ENCODE data around the gene FBXL19. TPM values are rescaled to one million over a fixed set of nuclear protein-coding genes. Genes with fewer than 3 reads are reported as not detected.
"Not testable (repeated sequence)": the region's sequence is repeated elsewhere in the genome, so short reads cannot be mapped to it uniquely, and the experiment has no call there.

FBXL19 gene
- total RNA-seq, 4 donors from 2014 or later: 4.7 to 9.1 (median 6.9) TPM

GRCh38 chr16:30889721-30890120 is 33.7 kb upstream of the FBXL19 start:
- ATAC-seq (ENCODE audit: low FRiP score) (no peak), DNase-seq (ENCODE audit: low spot score) (no peak)
- TF ChIP-seq CTCF (IDR thresholded peaks at IDR 0.05): no peak

GRCh38 chr16:30891043-30891823 is 32.1 kb upstream of the FBXL19 start:
- ATAC-seq (ENCODE audit: low FRiP score); DNase-seq (ENCODE audit: low spot score): not testable (repeated sequence)

- TF ChIP-seq CTCF (IDR thresholded peaks at IDR 0.05): no peak
- ATAC-seq (ENCODE audit: low FRiP score): no peak
- DNase-seq (ENCODE audit: low spot score): no peak
Observed at GRCh38 chr16:30892670-30893416, 30.5 kb upstream of the FBXL19 start.

- TF ChIP-seq CTCF (IDR thresholded peaks at IDR 0.05): no peak
- no peak for DNase-seq (ENCODE audit: low spot score)
- ATAC-seq (ENCODE audit: low FRiP score): no peak
Observed at GRCh38 chr16:30893417-30893743, 30.0 kb upstream of the FBXL19 start.

GRCh38 chr16:30893744-30894539 is 29.4 kb upstream of the FBXL19 start, which contains the start of gene BCL7C:
TSS of gene BCL7C (minus strand) at chr16:30894077. CDS start at chr16:30893944, 133 bp downstream.
- TF ChIP-seq CTCF (IDR thresholded peaks at IDR 0.05): no peak
- DNase-seq (ENCODE audit: low spot score) (peak; percentile 58), ATAC-seq (ENCODE audit: low FRiP score) (peak; percentile 88)

- DNase-seq (ENCODE audit: low spot score) (no peak), ATAC-seq (ENCODE audit: low FRiP score) (no peak)
- TF ChIP-seq CTCF (IDR thresholded peaks at IDR 0.05): no peak
Observed at GRCh38 chr16:30894540-30895368, 28.6 kb upstream of the FBXL19 start.
